Stimulated activated CD4-positive, alpha-beta T cell treated with anti-CD3 and anti-CD28 coated beads, TNF-alpha, amount 100 ng/mL, for 4 hours (primary cell): ENCODE data around the gene JSRP1.
"Not testable (repeated sequence)": the region's sequence is repeated elsewhere in the genome, so short reads cannot be mapped to it uniquely, and the experiment has no call there.

Experiments used
- DNase-seq, 3 experiments: peaks; one replicate each; pipeline ENCODE4 v3.0.0-alpha.2; 2020; ENCODE audit warnings: low read depth in 3 of 3

Gene JSRP1

GRCh38 chr19:2282062-2282861, 26.0 kb upstream of the JSRP1 start, which contains the start of gene PEAK3:
Gene PEAK3, minus strand, starts transcription at chr19:2282175. Its CDS starts 1,244 bp downstream, at chr19:2280931.
- DNase-seq = no peak

- not testable (repeated sequence) for DNase-seq
Observed at GRCh38 chr19:2281265-2282061, 25.2 kb upstream of the JSRP1 start.

GRCh38 chr19:2280633-2281264, 24.5 kb upstream of the JSRP1 start:
- no peak for DNase-seq

GRCh38 chr19:2278459-2279158, 22.4 kb upstream of the JSRP1 start:
- DNase-seq = no peak

- no peak for DNase-seq
Observed at GRCh38 chr19:2277138-2277537, 20.9 kb upstream of the JSRP1 start.

- no peak for DNase-seq
Observed at GRCh38 chr19:2276429-2276986, 20.3 kb upstream of the JSRP1 start.

GRCh38 chr19:2275588-2276428, 19.6 kb upstream of the JSRP1 start:
- DNase-seq = no peak

- no peak for DNase-seq
Observed at GRCh38 chr19:2274931-2275535, 18.8 kb upstream of the JSRP1 start.

GRCh38 chr19:2274185-2274711, 18.0 kb upstream of the JSRP1 start:
- DNase-seq = no peak

GRCh38 chr19:2273356-2274184, 17.4 kb upstream of the JSRP1 start:
- DNase-seq = peak in 2 of 3 experiments; percentile 52 to 62

- DNase-seq = no peak
Observed at GRCh38 chr19:2271234-2272103, 15.3 kb upstream of the JSRP1 start.

GRCh38 chr19:2270423-2271233, 14.4 kb upstream of the JSRP1 start:
- DNase-seq = peak in 2 of 3 experiments; percentile 61 to 63

- no peak for DNase-seq
Observed at GRCh38 chr19:2270157-2270422, 13.9 kb upstream of the JSRP1 start.

GRCh38 chr19:2269244-2270156, 13.3 kb upstream of the JSRP1 start:
- peak; percentile 98 to 99 (median 98) for DNase-seq

GRCh38 chr19:2268861-2269243, 12.6 kb upstream of the JSRP1 start:
- no peak for DNase-seq

GRCh38 chr19:2268480-2268830, 12.2 kb upstream of the JSRP1 start:
- no peak for DNase-seq
